ENCODE data around the gene ADAM10.

The ADAM10 gene

DNA sequence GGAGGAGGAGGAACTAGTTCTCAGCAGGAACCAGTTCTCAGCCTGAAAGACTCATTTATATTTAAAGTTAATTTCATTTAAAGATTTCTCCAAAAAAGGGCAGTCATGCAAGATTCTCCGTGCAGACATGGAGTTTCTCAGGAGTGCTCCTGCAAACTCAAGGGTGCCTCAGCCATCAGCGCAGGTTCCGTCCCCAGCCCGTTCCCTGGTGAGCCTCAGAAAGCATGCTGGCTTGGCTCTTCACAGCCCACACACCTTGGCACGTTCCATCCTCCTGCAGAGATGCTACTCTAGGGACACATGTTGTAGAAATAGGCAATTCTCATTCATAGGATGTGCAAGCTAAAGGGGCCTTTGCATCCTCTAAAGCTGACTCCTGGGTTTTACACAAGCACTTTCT is 194.7 kb downstream of the ADAM10 start:
- no peaks in the 10 kb centered on the region for H3K36me3 ChIP-seq (ENCODE audit: insufficient read depth, low read length)
- H3K4me3 ChIP-seq (ENCODE audit: low read depth, low read length, poor library complexity, severe bottlenecking): no peak overlapping the region
- H3K79me2 ChIP-seq (ENCODE audit: insufficient read depth, low read length): no peaks in the 10 kb centered on the region
- H3K27me3 ChIP-seq (ENCODE audit: insufficient read depth, low read length): no peaks in the 10 kb centered on the region
- no peaks in the 10 kb centered on the region for H3K9me3 ChIP-seq (ENCODE audit: low read length)
- TF ChIP-seq EZH2 (IDR thresholded peaks at IDR 0.05; ENCODE audit: borderline replicate concordance, low read length): no peak
- TF ChIP-seq CTCF (IDR thresholded peaks at IDR 0.05; ENCODE audit: low read length): no peak
- H2AFZ ChIP-seq (ENCODE audit: low read length): no peak overlapping the region
- no peaks in the 10 kb centered on the region for H4K20me1 ChIP-seq (ENCODE audit: insufficient read depth, low read length)
- H3F3A ChIP-seq (ENCODE audit: insufficient read depth, low read length): peaks cover 13% of the 10 kb centered on the region; the same call in 1 of the 2 replicates
- H3K27ac ChIP-seq (ENCODE audit: low read depth, low read length, poor library complexity, severe bottlenecking): peak overlapping the region; percentile 99
- no peaks in the 10 kb centered on the region for H3K9me2 ChIP-seq (ENCODE audit: low read depth, low read length)
- peak overlapping the region; percentile 46 for H3K4me2 ChIP-seq (ENCODE audit: low read length)
- H3K9ac ChIP-seq (ENCODE audit: low read length): peak overlapping the region; percentile 78
- H3K4me1 ChIP-seq (ENCODE audit: insufficient read depth, low read length, severe bottlenecking): peaks cover 72% of the 10 kb centered on the region

DNA sequence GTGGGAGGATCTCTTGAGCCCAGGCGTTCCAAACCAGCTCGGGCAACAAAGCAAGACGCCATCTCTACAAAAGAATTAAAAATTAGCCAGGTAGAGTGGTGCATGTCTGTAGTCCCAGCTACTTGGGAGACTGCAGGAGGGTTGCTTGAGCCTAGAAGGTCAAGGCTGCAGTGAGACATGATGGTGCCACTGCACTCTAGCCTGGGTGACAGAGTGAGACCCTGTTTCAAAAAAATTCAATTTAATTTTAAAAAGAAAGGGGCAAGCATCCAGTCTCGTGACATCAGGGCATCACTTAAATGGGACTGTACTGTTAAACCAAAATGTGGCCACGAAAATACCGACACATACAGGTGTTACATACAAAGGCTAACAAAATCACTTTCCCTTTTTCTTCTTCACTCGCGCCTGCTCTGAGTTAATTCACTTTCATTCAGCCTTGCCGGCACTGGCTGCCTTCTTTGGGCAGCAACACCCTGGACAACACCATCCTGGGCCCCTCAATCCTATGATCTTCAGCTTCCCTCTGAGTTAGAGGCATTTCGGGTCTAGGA is 196.1 kb downstream of the ADAM10 start:
- no peaks in the 10 kb centered on the region for H3K27me3 ChIP-seq (ENCODE audit: insufficient read depth, low read length)
- TF ChIP-seq EZH2 (IDR thresholded peaks at IDR 0.05; ENCODE audit: borderline replicate concordance, low read length) (no peak), CTCF (IDR thresholded peaks at IDR 0.05; ENCODE audit: low read length) (no peak)
- H3K4me1 ChIP-seq (ENCODE audit: insufficient read depth, low read length, severe bottlenecking): peaks cover 82% of the 10 kb centered on the region
- peaks cover 13% of the 10 kb centered on the region; the same call in 1 of the 2 replicates for H3F3A ChIP-seq (ENCODE audit: insufficient read depth, low read length)
- H3K27ac ChIP-seq (ENCODE audit: low read depth, low read length, poor library complexity, severe bottlenecking): peak overlapping the region; percentile 99
- no peaks in the 10 kb centered on the region for H3K9me2 ChIP-seq (ENCODE audit: low read depth, low read length)
- no peaks in the 10 kb centered on the region for H4K20me1 ChIP-seq (ENCODE audit: insufficient read depth, low read length)
- peak overlapping the region; percentile 78 for H3K9ac ChIP-seq (ENCODE audit: low read length)
- no peaks in the 10 kb centered on the region for H3K9me3 ChIP-seq (ENCODE audit: low read length)
- peak overlapping the region; percentile 46; the same call in 1 of the 2 replicates for H3K4me2 ChIP-seq (ENCODE audit: low read length)
- no peak overlapping the region for H3K4me3 ChIP-seq (ENCODE audit: low read depth, low read length, poor library complexity, severe bottlenecking)
- H3K36me3 ChIP-seq (ENCODE audit: insufficient read depth, low read length): no peaks in the 10 kb centered on the region
- no peaks in the 10 kb centered on the region for H3K79me2 ChIP-seq (ENCODE audit: insufficient read depth, low read length)
- H2AFZ ChIP-seq (ENCODE audit: low read length): no peak overlapping the region

- Histone ChIP-seq H3F3A (ENCODE audit: insufficient read depth, low read length) (peaks cover 13% of the 10 kb centered on the region; the same call in 1 of the 2 replicates), H2AFZ (ENCODE audit: low read length) (no peak overlapping the region), H3K9me3 (ENCODE audit: low read length) (no peaks in the 10 kb centered on the region), H3K27ac (ENCODE audit: low read depth, low read length, poor library complexity, severe bottlenecking) (peak overlapping the region; percentile 99), H3K9me2 (ENCODE audit: low read depth, low read length) (no peaks in the 10 kb centered on the region), H3K4me3 (ENCODE audit: low read depth, low read length, poor library complexity, severe bottlenecking) (no peak overlapping the region), H3K36me3 (ENCODE audit: insufficient read depth, low read length) (no peaks in the 10 kb centered on the region), H3K9ac (ENCODE audit: low read length) (peak overlapping the region; percentile 78), H4K20me1 (ENCODE audit: insufficient read depth, low read length) (no peaks in the 10 kb centered on the region), H3K4me2 (ENCODE audit: low read length) (peak overlapping the region; percentile 51; the same call in 1 of the 2 replicates), H3K4me1 (ENCODE audit: insufficient read depth, low read length, severe bottlenecking) (peaks cover 89% of the 10 kb centered on the region), H3K79me2 (ENCODE audit: insufficient read depth, low read length) (no peaks in the 10 kb centered on the region), H3K27me3 (ENCODE audit: insufficient read depth, low read length) (no peaks in the 10 kb centered on the region)
- TF ChIP-seq EZH2 (IDR thresholded peaks at IDR 0.05; ENCODE audit: borderline replicate concordance, low read length) (no peak), CTCF (IDR thresholded peaks at IDR 0.05; ENCODE audit: low read length) (no peak)
Measured at GRCh38 chr15:58552505-58553364, 196.8 kb downstream of the ADAM10 start.

All from OCI-LY1 (cell line).